CD4-positive, alpha-beta T cell treated with Interleukin-1 beta for 1 hour (primary cell): ENCODE measurements around the gene TFPT.

Source experiments
- DNase-seq, 2 donors: peaks; one replicate each; pipeline ENCODE4 v3.0.0-alpha.2; 2020 to 2022

The TFPT gene, protein sequence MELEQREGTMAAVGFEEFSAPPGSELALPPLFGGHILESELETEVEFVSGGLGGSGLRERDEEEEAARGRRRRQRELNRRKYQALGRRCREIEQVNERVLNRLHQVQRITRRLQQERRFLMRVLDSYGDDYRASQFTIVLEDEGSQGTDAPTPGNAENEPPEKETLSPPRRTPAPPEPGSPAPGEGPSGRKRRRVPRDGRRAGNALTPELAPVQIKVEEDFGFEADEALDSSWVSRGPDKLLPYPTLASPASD

DNA sequence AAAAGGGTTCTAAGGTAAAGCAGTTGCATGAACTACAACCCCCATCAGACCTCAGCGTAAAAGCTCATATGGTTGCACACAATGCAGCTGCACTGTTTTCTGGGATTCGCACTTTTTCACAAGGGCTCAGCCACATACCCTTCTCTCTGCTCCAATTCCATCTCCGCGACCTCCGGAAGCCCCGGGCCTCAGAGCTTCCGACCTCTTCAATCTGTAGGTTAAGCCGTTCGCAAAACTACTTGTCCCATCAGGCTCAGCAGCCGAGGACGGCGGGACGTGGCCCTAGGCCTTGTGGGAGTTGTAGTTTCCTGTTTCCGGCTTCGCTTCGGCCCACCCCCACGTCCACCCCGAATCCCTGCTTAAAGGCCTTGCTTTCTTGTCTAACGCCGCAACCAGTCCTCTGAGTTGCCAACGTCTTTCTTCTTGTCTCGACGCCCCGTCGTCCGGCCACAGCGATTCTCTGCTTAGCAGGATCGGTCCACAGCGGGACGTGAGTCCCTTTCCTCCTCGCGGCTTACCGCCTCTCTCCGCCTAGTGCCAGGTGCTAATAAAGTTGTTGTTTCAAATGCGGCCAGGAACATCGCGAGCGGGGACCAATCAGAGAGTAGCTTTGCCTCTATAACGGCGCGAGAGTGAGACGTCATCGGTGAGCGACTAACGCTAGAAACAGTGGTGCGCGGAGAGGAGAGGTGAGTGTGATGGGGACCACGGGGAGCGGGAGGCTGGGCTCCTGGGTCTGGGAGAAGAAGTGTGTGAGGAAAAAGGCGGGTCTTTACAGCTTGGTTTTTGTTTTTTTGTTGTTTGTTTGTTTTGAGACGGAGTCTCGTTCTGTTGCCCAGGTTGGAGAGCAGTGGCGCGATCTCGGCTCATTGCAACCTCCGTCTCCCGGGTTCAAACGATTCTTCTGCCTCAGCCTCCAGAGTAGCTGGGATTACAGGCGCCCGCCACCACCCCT lies at the start of gene TFPT, which contains the start of gene PRPF31:
TSS of gene TFPT (minus strand) at position 549 of the 955 bp plus-strand sequence. CDS start at position 161, 388 bp downstream.
TSS of gene PRPF31 (plus strand) at position 646 of the 955 bp plus-strand sequence. CDS start 2,525 bp downstream, outside the sequence.
- peak; percentile 94 to 96 for DNase-seq

DNA sequence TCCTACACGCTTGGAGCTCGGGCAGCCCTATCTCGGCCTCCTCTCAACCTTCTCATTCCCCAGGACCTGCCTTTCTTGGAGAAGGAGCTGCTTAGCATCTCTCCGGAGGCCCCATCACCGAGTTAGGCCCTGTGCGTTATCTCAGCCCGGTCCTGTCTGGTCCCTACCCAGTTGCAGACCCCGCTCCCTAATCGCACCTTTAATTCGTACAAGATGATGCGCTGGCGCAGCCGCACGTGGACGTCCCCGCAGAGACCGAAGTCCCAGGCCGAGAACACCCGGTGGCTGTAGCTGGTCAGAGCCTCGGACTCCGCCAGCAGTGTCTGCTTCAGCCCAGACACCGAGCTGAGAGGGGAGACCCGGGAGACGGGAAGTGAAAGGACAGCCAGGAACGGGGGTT lies 49.8 kb upstream of the TFPT start:
- no peak for DNase-seq

- peak; percentile 63 to 79 for DNase-seq
These were observed 49.1 kb upstream of the TFPT start for GRCh38 chr19:54164369-54165068.

- no peak for DNase-seq
These were observed 47.4 kb upstream of the TFPT start for GRCh38 chr19:54162884-54163283.

DNA sequence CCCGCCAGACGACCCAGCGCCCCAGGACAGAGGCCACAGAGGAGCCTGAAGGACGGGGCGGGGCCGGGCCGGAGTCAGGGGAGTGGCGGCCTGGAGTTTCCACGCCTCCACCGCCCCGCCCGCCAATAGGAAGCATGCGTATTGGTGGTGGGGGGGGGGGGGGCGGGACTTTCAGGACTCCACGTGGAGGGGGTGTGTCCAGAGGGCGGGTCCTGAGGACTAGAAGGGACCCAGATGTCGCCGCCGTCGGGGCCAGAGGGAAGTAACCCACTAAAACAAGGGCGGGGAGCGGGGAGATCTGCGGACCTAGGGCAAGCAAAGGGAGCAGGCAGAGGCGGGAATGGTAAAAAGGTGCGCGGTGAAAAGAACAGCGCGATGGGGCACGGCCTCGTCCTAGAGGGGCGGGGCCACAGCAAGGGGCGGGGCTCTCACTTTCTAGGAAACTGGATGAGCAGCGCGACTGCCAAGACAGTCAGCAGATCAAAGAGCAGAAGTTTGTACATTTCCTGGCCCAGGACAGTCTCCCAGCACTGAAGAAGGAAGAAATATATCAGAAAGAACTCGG lies 46.9 kb upstream of the TFPT start:
- DNase-seq, result peak; percentile 79 to 86

DNA sequence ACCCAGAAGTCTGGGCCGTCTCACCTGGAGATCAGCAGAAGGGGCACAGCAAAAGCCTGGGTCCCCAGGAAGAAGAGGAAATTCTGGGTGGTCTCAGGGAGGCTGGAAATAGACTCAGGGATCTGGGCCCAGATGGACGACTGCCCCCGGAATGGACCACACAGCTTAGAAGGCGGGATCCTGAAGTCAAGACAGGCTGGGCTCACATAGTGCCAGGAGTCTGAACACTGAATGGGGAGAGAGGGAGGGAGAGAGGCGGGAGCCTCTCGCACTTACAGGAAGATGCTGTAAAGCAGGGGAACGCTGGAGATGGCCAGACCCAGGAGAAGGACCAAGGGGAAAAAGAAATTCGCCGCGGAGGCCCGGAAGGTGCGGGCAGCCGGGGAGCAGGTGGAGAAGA lies 45.4 kb upstream of the TFPT start:
- no peak for DNase-seq

- DNase-seq, result no peak
These were observed 44.8 kb upstream of the TFPT start for GRCh38 chr19:54160182-54160811.

GRCh38 chr19:54159352-54160181 lies 44.1 kb upstream of the TFPT start, which contains the start of gene LENG1:
Gene LENG1 (minus strand): TSS chr19:54159721. CDS start chr19:54159695, 26 bp downstream.
- DNase-seq, result peak; percentile 100

- DNase-seq, result peak in 1 of 2 donors; percentile 33
These were observed 43.4 kb upstream of the TFPT start for GRCh38 chr19:54158812-54159351.

- no peak for DNase-seq
These were observed 41.5 kb upstream of the TFPT start for GRCh38 chr19:54156953-54157352.

DNA sequence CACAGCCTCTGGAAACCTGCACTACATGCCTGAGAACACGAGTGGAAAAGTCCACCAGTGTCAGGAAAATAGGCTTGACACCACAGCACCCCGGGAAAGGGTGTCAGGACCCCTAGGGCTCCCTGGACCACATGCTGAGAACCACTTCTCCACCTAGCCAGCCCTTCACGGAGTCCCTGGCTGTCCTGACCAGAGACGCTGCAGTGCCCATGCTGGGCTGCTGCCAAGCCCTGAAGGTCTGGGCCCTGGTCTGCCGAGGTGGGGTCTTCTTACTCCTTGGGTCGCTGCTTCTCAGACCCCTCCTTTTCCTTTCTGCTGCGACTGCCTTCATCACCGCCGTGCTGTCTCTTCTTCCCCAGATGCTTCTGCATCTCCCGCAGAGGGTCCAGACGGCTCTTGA lies 41.0 kb upstream of the TFPT start:
- no peak for DNase-seq

GRCh38 chr19:54155694-54156093 lies 40.2 kb upstream of the TFPT start:
- DNase-seq, result no peak

DNA sequence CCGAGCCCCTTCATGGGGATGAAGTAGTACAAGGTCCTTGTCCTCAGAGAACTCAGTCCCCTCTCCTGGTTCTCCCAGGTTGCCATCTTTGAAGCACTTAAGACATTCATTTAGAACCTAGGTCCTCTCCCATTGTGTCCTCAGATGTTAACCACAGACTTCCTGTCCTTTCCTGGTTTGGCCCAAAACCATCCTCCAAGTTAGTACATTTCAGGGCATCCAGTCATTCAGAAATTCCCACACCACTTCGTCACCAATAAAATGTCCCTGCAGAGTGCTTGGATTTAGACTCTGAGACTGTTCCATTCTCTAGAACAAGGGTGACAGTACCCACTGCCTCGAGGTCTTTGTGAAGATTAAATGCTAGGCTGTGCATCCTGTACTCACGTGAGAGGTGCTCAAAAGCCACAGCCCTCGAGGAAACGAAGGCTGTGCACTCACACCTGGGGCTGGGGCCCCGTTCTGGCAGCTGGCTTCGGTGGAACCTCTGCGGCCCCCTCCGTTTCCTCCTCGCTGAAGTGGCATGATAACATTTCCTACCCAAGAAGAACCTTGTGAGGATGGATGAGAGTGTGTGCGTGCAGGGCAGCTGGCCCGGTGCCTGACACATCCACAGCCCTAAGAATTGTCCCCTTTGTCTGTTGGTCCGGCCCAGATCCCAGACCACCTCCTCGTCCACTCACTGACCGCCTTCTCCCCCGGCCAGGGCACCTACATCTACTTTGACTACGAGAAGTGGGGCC lies 39.3 kb upstream of the TFPT start:
- peak; percentile 31 to 38 for DNase-seq

DNA sequence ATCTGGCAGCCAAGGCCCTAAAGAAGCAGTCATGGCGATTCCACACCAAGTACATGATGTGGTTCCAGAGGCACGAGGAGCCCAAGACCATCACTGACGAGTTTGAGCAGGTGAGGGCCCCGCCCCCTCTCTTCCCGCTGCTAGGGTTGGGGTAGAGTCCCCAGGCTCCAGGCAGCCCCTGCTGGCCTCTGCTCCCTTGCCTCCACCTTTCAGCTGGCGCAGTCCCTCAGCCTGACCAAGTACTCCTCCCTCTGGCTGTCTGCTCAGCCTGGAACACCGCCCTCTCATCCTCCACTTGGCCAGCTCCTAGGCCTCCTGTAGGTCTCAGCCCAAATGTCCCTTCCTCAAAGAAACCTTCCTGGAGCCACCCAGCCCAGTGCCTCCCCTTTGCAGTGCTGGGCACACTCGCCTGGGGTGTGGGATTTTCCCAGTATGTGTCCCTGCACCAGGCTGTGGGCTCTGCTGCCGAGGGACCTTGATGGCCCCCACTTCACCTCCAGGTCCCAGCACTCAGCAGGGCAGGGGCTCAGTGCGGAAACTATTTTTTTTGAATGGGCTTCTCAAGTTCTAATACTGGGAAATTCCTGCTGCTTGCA lies 38.4 kb upstream of the TFPT start:
- no peak for DNase-seq

- DNase-seq, result no peak
These were observed 37.5 kb upstream of the TFPT start for GRCh38 chr19:54152878-54153524.

DNA sequence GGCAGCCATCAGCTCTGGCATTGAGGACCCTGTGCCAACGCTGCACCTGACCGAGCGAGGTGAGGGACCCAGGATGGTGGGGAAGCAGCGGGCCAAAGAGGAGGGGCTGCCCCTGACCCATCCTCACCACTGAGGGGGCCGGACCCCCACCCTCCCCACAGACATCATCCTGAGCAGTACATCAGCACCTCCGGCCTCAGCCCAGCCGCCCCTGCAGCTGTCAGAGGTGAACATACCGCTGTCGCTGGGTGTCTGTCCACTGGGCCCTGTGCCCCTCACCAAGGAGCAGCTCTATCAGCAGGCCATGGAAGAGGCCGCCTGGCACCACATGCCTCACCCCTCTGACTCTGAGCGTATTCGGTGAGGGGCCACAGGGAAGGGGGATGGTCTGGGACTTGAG lies 36.8 kb upstream of the TFPT start:
- no peak for DNase-seq

GRCh38 chr19:54151362-54152035 lies 36.0 kb upstream of the TFPT start:
- no peak for DNase-seq

DNA sequence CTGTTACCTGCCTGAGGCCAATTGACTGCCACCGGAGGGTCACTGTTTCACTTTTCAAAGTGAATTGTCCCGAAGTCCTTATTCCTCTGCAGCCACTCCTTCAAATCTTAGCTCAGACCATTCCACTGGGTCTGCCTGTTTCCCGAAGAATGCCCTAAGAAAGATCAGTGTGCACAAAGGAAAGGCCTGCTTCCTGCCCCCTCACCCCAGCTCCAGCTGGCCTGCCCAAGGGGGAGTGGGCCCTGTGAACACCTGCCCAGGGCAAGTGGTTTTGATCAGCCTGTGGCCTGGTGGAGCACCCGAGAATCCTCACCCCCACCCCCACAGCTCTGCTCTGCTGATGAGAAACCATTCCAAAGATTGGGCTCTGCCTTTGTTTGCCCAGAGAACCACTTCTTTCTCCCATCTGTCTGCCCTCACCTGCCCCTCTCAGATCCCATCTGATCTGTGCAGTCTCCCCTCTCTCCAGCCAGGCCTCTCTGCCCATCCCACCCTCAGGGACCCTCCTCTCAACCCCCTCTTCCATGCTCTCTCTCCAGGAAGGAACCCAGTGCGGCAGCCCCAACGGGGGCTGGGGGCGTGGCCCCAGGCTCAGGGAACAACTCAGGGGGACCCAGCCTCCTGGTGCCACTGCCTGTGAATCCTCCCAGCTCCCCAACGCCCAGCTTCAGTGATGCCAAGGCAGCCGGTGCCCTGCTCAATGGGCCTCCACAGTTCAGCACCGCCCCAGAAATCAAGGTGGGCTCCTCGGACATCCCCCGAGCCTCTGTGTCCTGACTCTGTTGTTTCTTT lies 33.8 kb upstream of the TFPT start:
- no peak for DNase-seq
